GM12873 (cell line): ENCODE data around the gene PRKCE.

Source experiments
- CTCF ChIP-seq: IDR thresholded peaks from 2 replicates; pipeline ENCODE4 v1.5.1; 2012; ENCODE audit warnings: low read depth, mild to moderate bottlenecking, moderate library complexity, low read length, control low read depth; ENCODE audit not compliant: insufficient read depth; ENCODE audit errors: missing control alignments

PRKCE gene

DNA sequence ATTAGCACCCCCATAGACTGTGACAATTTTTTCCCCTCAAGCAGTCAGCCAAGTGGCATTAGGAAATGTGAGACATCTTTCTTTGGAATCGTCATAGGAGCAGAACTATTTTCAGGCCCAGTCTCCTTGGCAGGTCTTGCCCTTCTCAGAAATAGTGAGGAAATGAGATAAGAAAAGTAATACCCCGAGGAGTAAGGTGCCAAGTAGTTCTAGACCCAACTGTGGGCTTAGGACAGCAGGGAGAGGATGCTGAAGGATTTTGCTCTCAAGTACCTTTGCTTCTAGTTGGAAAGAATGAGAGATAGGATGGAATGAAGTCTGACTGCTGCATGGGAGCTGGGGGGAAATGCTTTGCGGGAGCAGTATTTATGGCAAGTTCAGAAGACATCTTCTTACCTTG is 31.8 kb downstream of the PRKCE start:
- no peak for TF ChIP-seq CTCF

- TF ChIP-seq CTCF: no peak
These were observed 33.3 kb downstream of the PRKCE start for GRCh38 chr2:45684756-45685155.

DNA sequence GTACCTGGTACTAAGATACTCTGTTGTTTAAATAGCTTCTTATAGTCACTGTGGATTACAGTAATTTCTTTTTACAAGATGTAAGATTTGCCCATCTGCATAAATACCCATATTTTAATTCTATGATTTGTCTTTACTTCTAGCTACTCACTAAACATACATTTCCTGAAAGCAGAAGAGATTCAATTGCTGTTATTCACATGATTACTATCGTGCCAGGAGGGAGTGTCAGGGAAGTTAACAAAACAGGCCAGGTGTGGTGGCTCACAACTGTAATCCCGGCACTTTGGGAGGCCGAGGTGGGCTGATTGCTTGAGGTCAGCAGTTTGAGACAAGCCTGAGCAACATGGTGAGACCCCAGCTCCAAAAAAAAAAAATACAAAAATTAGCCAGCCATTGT is 33.8 kb downstream of the PRKCE start:
- no peak for TF ChIP-seq CTCF

GRCh38 chr2:45687964-45688363 is 36.5 kb downstream of the PRKCE start:
- TF ChIP-seq CTCF: no peak

DNA sequence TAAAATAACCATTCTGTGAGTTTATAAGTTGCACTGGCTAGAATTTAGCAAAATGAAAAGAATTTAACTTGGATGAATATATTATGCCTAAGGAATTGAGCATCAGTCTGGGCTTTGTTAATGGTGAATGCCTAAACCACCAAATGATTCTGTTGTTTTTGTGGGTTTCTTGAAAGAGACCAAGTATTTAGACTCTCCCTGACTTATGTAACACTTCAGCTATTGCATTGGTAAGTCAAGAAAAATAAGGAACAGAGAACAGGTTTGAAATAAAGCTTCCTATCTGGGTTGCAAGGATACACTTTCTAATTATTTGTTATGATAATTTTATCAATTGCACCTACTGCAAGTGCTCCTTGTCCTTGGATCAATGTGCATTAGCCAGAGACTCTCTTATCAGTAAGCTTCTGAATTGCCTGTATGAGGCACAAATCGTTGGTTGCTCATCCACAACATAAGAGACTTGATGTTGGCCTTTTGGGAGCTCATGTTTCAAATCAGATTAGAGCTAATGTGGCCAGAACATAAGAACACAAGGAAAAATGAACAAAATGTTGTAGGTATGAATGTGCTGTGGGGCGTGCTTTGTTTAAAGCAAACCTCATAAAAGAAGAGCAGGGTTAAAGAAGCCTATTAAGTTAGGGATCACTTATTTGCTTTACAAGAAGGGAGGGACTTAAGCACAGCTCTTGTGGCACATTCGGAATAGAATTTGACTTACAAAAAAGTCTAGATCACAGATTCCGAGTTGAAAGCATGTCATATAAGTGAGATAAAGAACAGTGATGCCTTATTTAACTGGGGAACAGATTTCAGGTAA is 37.2 kb downstream of the PRKCE start:
- no peak for TF ChIP-seq CTCF

GRCh38 chr2:45690231-45690630 is 38.8 kb downstream of the PRKCE start:
- no peak for TF ChIP-seq CTCF

DNA sequence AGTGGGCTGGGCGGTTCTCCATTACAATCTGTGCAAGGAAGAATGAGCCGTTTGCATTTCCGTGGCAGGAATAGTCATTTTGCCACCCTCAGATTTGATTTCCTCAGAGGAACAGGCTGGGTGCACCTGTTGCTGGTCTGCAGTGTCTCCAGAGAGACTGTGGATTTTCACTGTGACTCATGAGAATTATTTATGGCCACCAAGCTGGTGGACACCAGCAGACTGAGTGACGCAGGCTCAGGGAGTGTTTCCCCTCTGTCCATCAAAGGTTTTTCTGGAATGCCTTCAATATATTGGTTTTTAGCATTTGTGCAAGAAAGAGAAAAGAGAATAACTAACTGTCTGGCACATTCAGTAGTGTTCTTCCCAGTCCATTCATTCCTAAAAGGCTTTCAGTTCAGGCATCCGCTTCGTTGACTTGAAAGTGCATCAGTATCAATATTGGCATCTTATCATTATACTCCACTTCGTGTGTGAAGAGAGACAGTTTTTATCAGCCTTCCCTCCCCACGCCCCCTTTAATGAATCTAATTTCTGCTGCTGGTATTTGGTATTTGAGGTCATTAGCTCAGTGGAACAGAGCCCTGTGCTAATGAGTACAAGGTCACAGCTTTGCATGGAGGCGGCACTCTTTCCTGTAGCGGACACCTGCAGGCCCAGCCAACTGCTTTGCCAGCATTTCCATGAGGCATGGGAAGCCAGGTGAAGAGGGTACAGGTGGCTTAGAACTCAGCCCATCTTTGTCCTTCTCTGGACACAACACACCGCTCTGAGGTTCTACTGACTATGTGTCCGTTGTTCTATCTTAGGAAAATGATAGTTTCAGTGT is 39.9 kb downstream of the PRKCE start:
- no peak for TF ChIP-seq CTCF
